HG03280 (cell line): ENCODE results near the gene NAP1L4.
"Not testable (repeated sequence)": the region's sequence is repeated elsewhere in the genome, so short reads cannot be mapped to it uniquely, and the experiment has no call there.

Experiments
- ATAC-seq: cut with Tn5 transposase; IDR thresholded peaks from one replicate; pipeline ENCODE4 v1.9.1; 2021; ENCODE audit warnings: mild to moderate bottlenecking, moderate library complexity; ENCODE audit not compliant: unreplicated experiment

NAP1L4 gene

DNA sequence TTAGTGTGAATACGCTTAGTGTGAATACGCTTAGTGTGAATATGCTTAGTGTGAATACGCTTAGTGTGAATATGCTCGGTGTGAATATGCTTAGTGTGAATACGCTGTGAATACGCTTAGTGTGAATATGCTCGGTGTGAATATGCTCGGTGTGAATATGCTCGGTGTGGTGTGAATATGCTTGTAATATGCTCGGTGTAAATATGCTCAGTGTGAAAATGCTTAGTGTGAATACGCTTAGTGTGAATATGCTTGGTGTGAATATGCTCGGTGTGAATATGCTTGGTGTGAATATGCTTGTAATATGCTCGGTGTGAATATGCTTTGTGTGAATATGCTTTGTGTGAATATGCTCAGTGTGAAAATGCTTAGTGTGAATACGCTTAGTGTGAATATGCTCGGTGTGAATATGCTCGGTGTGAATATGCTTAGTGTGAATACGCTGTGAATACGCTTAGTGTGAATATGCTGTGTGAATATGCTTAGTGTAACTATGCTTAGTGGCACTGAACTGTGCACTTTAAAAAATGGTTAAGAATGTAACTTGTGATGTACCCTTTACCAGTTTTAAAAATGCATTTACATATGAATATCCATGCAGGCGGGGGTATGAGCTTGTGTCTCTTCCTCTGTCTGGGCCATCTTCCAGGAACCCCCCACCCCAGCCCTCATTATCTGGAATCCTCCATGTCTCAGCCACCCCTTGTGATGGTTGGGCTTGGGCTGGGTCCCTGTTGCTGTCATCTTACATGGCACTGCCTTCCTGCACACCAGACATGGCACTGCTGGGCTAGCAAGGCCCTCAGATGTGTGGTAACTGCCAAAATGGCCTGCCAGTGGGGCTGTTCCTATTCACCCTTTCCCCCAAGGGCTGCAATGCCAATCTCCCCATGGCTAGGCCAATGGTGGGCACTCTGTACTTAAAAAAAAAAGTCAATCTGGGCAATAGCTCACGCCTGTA, 53.4 kb downstream of the NAP1L4 start:
- not testable (repeated sequence) for ATAC-seq

GRCh38 chr11:2937641-2938457, 54.3 kb downstream of the NAP1L4 start:
- ATAC-seq = not testable (repeated sequence)

DNA sequence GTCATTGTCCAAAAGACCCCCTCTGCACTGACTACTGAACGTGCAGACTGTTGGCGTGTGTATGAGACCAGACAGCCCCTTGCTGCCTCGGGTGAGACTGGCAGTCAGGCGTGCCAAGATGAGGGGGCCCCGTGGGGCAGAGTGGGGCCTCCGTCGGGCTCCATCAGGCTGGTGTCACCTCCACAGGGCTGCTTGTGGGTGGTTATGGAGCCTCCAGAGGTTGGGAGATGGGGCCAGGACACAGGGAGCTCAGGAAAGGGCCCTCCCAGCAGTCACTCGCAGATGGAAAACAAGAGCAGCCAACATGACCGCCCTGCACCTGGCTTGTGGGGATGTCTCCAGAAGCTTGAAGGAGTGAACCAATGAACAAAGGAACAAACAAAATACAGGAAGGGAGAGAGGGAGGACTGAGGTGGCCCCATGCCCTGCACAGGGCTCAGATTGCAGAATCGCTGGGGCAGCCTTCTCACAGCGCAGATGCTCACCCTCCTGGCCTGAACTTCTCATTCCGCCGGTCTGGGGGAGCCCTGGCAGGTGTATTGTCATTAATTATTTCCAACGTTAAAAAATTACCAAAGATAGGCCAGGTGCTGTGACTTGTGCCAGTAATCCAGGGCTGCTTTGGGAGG, 57.4 kb downstream of the NAP1L4 start:
- no peak for ATAC-seq

DNA sequence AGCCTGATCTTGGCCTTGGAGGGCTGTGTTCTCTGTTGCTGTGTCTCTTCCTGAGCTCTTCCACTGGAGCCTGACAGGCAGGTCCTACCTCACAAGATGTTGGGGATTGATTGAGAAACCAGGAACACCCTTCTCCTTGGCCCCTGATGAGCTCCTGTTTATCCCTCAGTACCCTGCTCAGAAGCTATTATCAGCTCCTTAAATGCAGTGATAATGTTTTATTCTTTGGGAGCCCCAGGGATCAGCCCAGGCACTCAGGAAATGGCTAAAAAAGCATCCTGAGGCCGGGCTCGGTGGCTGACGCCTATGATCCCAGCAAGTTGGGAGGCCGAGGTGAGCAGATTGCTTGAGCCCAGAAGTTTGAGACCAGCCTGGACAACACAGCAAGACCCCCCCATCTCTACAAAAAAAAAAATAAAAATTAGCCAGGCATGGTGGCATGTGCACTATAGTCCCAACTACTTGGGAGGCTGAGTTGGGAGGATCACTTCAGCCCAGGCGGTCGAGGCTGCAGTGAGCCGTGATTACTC, 58.0 kb downstream of the NAP1L4 start:
- ATAC-seq = no peak

DNA sequence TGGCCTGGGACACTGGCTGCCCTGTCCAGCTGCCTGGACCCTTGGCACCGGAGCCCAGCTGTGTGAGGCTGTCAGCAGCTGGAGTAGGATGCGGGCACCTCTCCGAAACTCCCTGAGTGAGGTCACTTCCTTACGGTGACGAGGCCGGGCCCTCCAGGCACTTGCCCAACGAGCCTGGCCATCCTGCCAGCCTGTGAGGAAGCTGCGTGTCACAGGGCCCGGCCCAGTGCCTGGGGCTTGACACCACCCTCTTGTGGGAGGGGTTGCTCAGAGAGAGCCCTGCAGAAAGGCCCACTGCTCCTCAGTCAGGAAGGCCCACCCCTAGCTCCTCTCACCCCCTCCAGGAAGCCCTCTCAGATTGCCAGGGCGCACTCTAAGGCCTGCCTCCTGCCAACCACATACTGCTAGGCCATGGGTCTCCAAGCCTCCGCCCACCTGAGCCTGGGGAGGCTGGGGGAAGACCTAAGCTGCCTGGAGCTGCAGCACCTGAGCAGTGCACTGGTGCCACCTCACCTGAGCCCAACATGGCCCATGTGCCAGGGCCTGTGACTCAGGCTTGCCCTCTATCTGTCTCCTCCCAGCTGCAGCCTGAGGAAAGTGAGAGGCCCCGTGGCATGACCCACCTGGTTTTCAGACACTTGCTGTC, 58.6 kb downstream of the NAP1L4 start:
- no peak for ATAC-seq

- no peak for ATAC-seq
Measured at GRCh38 chr11:2932850-2933251, 59.3 kb downstream of the NAP1L4 start.

DNA sequence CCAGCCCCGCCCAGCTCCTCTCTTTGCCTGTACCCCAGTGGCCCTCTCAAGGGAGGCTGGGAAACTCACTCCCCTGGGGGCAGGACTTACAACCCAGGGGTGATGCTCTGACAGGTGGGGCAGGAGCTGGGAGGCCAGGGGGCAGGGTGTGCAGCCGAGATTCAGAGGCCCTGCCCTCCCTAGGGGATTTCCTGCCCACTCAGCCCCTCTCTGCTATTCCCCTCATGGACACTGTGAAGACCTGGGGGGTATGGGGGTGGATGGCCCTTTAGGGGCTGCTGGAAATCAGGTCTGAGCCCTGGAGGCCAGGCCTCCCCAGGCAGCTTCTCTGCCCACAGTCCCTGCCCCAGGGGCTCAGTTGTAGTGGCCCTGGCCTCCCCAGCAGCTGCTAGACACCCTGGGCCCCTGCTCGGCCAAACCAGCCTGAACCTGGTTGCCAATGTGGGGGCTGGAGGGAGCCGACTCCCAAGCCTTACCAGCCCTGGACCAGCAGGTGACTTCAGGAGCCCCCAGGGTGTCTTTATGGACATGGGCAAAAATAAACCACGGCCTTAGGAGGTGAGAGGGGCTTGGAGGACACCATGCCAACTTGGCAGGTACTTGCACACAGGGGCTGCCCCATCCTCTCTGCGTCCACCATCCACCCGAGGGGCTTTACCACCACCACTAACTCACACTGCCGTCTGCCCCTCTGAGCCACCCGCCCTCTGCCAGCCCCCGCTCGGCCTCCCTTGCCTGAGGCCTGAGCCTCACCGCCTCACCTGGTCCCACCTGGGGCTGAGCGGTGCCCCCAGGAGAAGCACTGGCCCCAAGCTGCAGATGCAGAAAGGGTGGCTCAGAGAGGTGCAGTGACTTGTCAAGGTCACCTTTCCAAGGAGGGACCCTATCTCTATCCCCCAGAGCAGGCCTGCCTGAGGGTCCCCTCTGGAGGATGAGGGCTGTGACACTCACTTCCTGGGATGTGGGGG, 60.1 kb downstream of the NAP1L4 start:
- no peak for ATAC-seq

DNA sequence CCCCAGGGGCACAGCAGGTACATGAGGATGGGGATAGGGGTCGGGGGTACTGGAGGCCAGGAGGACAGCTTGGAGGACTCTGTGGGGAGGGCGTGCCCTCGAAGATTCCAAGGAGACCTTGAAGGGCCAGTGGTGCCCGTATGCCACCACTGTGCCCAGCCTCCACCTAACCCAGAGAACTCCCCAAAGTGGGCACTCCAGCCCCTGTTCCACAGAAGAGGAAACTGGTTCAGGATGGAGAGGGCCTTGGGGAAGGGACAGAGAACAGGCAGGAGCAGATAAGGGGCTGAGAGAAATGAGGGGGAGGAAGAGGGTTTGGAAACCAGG, 60.7 kb downstream of the NAP1L4 start:
- ATAC-seq = no peak

DNA sequence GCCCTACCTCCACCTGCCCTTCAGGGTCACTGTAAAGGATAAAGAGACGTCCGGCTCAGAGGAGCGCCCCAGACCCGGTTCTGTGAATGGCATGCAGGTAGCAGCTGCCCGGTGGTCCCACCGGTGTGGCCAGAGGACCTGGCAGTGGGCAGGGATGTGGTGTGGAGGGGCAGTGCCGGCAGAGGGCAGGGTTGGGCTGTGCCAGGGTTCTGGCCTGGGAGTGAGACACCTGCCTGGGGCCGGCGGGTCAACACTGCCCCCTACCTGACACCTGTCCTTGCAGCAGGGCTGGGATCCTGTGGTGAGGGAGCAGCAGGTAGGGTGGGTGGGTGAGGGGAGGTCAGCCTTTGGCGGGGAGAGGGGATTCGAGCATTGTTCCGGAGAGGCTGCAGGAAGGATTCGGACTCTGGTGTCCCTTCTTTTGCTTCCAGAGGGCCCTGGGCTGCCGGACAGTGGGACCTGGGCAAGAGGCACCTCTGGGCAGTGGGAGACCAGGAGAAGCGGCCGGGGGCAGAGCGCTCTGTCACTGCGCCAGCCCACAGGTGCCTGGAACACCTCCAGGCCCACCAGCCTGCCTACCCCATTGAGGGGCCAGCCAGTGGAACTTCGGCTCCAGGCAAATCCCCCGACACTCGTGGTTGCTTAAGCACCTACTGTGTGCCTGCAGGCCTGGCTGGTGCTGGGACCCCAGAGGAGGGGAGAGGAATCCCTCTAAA, 61.3 kb downstream of the NAP1L4 start:
- ATAC-seq = peak; percentile 30

DNA sequence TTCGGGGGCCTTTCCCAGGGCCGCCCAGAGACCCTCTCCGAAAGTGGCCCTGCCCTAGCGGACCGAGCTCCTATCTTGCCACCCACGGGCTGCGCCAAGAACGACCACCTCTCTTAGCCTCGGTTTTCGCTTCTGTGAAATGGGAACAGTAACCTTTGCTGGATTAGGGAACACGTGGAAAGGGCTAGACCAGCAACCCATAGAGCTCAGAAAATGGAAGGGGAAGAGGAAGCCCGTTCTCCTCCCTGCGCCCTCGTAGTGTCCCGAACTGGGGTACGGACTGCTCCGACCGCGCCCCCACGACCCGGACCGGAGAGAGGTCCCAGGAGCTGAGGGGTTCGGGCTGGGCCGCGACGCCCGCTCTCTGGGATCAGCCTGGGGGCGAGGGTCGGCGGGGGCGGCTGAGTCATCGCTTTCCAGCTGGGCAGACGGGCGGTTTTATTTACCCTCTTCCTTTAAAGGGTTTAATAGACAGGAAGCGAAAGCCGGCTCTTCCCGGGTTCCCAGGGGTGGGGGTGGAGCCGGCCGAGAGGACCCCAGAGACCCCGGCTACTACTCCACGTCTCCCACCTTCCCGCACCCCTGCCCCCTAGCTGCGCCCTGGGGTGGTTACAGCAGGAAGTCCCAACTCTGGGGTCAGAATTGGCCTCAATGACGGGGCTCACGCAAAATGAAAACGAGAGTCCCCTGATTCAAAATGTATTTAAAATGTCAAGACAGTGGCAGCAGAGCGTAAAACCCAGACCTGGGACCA, 62.0 kb downstream of the NAP1L4 start:
- peak; percentile 33 for ATAC-seq

DNA sequence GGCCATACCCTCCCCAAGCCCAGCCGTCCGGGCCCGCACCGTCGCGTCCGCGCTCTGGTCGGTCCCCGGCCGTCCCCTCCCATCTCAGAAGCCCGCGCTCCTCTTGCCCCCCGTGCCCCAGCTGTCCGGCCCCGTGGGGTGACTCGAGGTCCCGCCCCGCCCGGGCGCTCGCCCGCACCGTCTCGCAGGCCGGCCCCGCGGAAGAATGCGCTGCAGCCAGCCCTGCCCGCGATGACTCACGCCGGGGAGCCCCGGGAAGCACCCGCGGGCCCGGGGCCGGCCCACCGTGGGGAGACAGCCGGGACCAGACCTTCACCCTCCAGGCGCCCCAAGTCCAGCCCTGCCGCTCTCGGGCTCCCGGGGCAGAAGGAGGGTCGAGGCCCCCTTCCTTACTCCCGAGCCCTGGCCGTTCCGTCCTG, 62.6 kb downstream of the NAP1L4 start:
- no peak for ATAC-seq

- no peak for ATAC-seq
Measured at GRCh38 chr11:2928605-2929530, 63.3 kb downstream of the NAP1L4 start, which contains the start of gene PHLDA2. Gene PHLDA2, minus strand, starts transcription at chr11:2929420. Its CDS starts 56 bp downstream, at chr11:2929364.

DNA sequence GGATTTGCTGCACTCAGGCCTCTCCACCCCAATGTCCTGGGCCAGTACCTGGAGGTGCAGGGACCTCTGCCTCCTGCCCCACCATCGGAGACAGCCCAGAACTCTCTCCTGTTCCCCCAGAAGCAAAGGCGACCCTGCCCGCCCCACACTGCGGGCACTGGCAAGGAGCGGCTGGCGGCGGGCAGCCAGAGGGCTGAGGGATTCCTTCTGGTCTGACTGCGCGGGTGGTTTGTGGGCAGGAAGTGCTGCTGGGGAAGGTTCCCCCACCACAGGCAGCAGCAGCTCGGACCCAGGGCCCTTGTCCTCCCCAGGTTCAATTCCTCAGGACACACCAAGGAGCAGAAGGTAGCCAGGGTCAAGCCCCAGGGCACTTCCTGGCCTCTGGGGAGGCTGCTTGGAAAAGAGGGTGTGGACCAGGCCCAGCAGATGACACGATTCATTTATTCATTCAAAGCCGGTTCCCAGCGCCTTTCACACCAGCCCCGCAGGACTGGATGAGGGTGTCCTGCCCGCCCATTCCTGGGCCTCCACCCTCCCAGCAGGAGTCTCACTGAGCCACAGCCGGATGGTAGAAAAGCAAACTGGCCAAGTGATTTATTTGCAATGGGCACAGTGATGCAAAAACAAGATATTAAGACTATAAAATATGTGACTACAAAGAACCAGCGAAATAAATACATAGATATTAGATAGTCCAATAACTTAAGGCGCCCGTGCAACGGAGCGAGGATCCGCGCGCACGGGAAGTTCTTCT, 64.1 kb downstream of the NAP1L4 start:
- ATAC-seq = no peak

GRCh38 chr11:2927121-2927800, 64.9 kb downstream of the NAP1L4 start:
- ATAC-seq = no peak

DNA sequence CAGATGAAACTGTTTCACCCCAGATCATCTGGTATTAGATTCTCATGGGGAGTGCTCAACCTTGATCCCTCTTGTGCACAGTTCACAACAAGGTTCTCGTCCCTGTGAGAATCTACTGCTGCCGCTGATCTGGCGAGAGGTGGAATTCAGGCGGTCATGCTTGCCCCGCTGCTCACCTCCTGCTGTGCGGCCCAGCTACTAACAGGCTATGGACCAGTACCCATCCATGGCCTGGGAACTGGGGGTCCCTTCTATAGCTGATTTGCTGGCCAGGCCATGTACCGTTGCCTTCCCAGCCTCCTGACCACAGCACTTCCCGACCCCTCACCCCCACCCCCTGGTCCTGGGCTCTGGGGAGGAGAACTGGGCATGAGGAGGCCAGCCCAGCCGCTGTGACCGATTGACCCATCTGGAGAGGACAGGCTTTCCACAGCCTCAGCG, 65.5 kb downstream of the NAP1L4 start:
- ATAC-seq = no peak
